ENCODE measurements around the gene CIDEB.

CIDEB gene

GRCh38 chr14:24269368-24269767 is 38.4 kb downstream of the CIDEB start:
- DNase-seq = no peak

- no peak for DNase-seq
Measured at GRCh38 chr14:24268225-24268624, 39.6 kb downstream of the CIDEB start.

GRCh38 chr14:24267516-24267915 is 40.3 kb downstream of the CIDEB start:
- DNase-seq = no peak

- DNase-seq = no peak
Measured at GRCh38 chr14:24266344-24267244, 41.2 kb downstream of the CIDEB start.

- DNase-seq = no peak
Measured at GRCh38 chr14:24264298-24264697, 43.5 kb downstream of the CIDEB start.

GRCh38 chr14:24263848-24264247 is 43.9 kb downstream of the CIDEB start:
- DNase-seq = no peak

GRCh38 chr14:24262821-24263733 is 44.7 kb downstream of the CIDEB start, which contains the start of gene TGM1:
Gene TGM1 (minus strand): TSS chr14:24263177. CDS start chr14:24262352, 825 bp downstream.
- DNase-seq = no peak

GRCh38 chr14:24261969-24262327 is 45.8 kb downstream of the CIDEB start:
- DNase-seq = no peak

- DNase-seq = no peak
Measured at GRCh38 chr14:24261256-24261968, 46.4 kb downstream of the CIDEB start.

- DNase-seq = no peak
Measured at GRCh38 chr14:24260780-24261157, 47.0 kb downstream of the CIDEB start.

- DNase-seq = no peak
Measured at GRCh38 chr14:24260026-24260779, 47.6 kb downstream of the CIDEB start.

- DNase-seq = no peak
Measured at GRCh38 chr14:24259282-24260025, 48.3 kb downstream of the CIDEB start.

GRCh38 chr14:24258548-24259265 is 49.1 kb downstream of the CIDEB start:
- no peak for DNase-seq

GRCh38 chr14:24258119-24258518 is 49.7 kb downstream of the CIDEB start:
- no peak for DNase-seq

GRCh38 chr14:24256960-24257359 is 50.8 kb downstream of the CIDEB start:
- DNase-seq = no peak

- no peak for DNase-seq
Measured at GRCh38 chr14:24255931-24256711, 51.7 kb downstream of the CIDEB start.

- DNase-seq = no peak
Measured at GRCh38 chr14:24255438-24255837, 52.3 kb downstream of the CIDEB start.

All from T-helper 2 cell (primary cell).